ENCODE results near the gene TOGARAM2.

GRCh38 chr2:29068513-29068912, 87.4 kb downstream of the TOGARAM2 start:
- TF ChIP-seq CTBP1 (IDR thresholded peaks at IDR 0.05; ENCODE audit: borderline replicate concordance) (no peak), FOXM1 (IDR thresholded peaks at IDR 0.05; ENCODE audit: borderline replicate concordance) (no peak), TARDBP (IDR thresholded peaks at IDR 0.05) (no peak), SP1 (IDR thresholded peaks at IDR 0.05) (no peak), ZNF384 (IDR thresholded peaks at IDR 0.05) (no peak)

All from HEK293T (cell line).